Neural cell (in vitro differentiated cells): ENCODE measurements around the gene TMEM63B. TPM values are rescaled to one million over a fixed set of nuclear protein-coding genes. Genes with fewer than 3 reads are reported as not detected.
"Not testable (repeated sequence)": the region's sequence is repeated elsewhere in the genome, so short reads cannot be mapped to it uniquely, and the experiment has no call there.

ENCODE experiments used
- H2AFZ ChIP-seq: fragments of 200-600, 300-800 bp; sonication (generic), shearing (Covaris generic); 2 replicates; pipeline ENCODE4 v1.6.0; 2014; ENCODE audit warnings: low read depth, mild to moderate bottlenecking, antibody characterized with exemption, low read length, moderate library complexity
- H3F3A ChIP-seq: fragments of 200-600 bp; shearing (Covaris generic); 2 replicates; pipeline ENCODE4 v1.6.1; 2016; ENCODE audit warnings: mild to moderate bottlenecking, moderate library complexity, mixed read lengths, antibody characterized with exemption, low read length; ENCODE audit not compliant: insufficient read depth, poor library complexity, severe bottlenecking
- H3K27ac ChIP-seq: fragments of 200-600, 300-800 bp; sonication (generic), shearing (Covaris generic); 2 replicates; pipeline ENCODE4 v1.5.1; 2014; ENCODE audit warnings: mild to moderate bottlenecking, low read length, moderate library complexity
- H3K27me3 ChIP-seq: fragments of 300-800, 200-600 bp; sonication (generic), shearing (Covaris generic); 2 replicates; pipeline ENCODE4 v1.6.0; 2014; ENCODE audit warnings: mild to moderate bottlenecking, low read depth, low read length, moderate library complexity; ENCODE audit not compliant: insufficient read depth
- H3K36me3 ChIP-seq: fragments of 300-800, 200-600 bp; sonication (generic), shearing (Covaris generic); 2 replicates; pipeline ENCODE4 v1.5.1; 2014; ENCODE audit warnings: mild to moderate bottlenecking, antibody characterized with exemption, low read length, moderate library complexity; ENCODE audit not compliant: insufficient read depth
- H3K4me2 ChIP-seq: fragments of 300-800, 200-600 bp; sonication (generic), shearing (Covaris generic); 2 replicates; pipeline ENCODE4 v1.6.0; 2014; ENCODE audit warnings: mild to moderate bottlenecking, low read length
- H3K4me3 ChIP-seq: fragments of 300-800, 200-600 bp; sonication (generic), shearing (Covaris generic); 2 replicates; pipeline ENCODE4 v1.5.1; 2014; ENCODE audit warnings: mild to moderate bottlenecking, low read length, moderate library complexity
- H3K79me2 ChIP-seq: fragments of 200-600 bp; shearing (Covaris generic); replicated peaks from 2 replicates; pipeline ENCODE4 v1.6.0; 2014; ENCODE audit warnings: mild to moderate bottlenecking, low read length, moderate library complexity; ENCODE audit not compliant: insufficient read depth
- H3K9ac ChIP-seq: fragments of 300-800, 200-600 bp; sonication (generic), shearing (Covaris generic); 2 replicates; pipeline ENCODE4 v1.6.1; 2016; ENCODE audit warnings: mild to moderate bottlenecking, low read length, mixed read lengths
- H3K9me2 ChIP-seq: fragments of 200-600 bp; shearing (Covaris generic); 2 replicates; pipeline ENCODE4 v1.6.1; 2016; ENCODE audit warnings: mild to moderate bottlenecking, low read length, mixed read lengths; ENCODE audit not compliant: insufficient read depth
- H3K9me3 ChIP-seq: fragments of 200-600, 300-800 bp; sonication (generic), shearing (Covaris generic); 2 replicates; pipeline ENCODE4 v1.6.1; 2016; ENCODE audit warnings: mild to moderate bottlenecking, mixed run types, low read length, moderate library complexity, mixed read lengths
- H4K20me1 ChIP-seq: fragments of 200-600 bp; shearing (Covaris generic); 2 replicates; pipeline ENCODE4 v1.6.1; 2016; ENCODE audit warnings: mild to moderate bottlenecking, mixed run types; ENCODE audit not compliant: insufficient read depth
- CTCF ChIP-seq: fragments of 450-650 bp; IDR thresholded peaks from 2 replicates; pipeline ENCODE4 v1.5.1; 2014; ENCODE audit warnings: antibody characterized with exemption, mild to moderate bottlenecking, moderate library complexity; ENCODE audit not compliant: poor library complexity, severe bottlenecking
- EP300 ChIP-seq: fragments of 450-650 bp; conservative IDR thresholded peaks from 2 replicates; pipeline ENCODE4 v1.6.1; 2014; ENCODE audit warnings: antibody characterized with exemption, mild to moderate bottlenecking, moderate library complexity; ENCODE audit not compliant: poor library complexity, severe bottlenecking
- EZH2 ChIP-seq: fragments of 200-600, 300-800 bp; shearing (Covaris generic), sonication (generic); IDR thresholded peaks from 2 replicates; pipeline ENCODE4 v1.6.1; 2014; ENCODE audit warnings: antibody characterized with exemption, low read length, borderline replicate concordance, mild to moderate bottlenecking; ENCODE audit not compliant: insufficient read depth, poor library complexity, severe bottlenecking
- MXI1 ChIP-seq: fragments of 450-650 bp; conservative IDR thresholded peaks from 2 replicates; pipeline ENCODE4 v1.6.1; 2014; ENCODE audit warnings: antibody characterized with exemption, mild to moderate bottlenecking; ENCODE audit not compliant: poor library complexity, severe bottlenecking
- POLR2AphosphoS5 ChIP-seq: IDR thresholded peaks from 2 replicates; pipeline ENCODE4 v1.6.1; 2012
- RAD21 ChIP-seq: fragments of 450-650 bp; conservative IDR thresholded peaks from 2 replicates; pipeline ENCODE4 v1.6.1; 2014; ENCODE audit warnings: antibody characterized with exemption, mild to moderate bottlenecking, moderate library complexity
- REST ChIP-seq: IDR thresholded peaks from 2 replicates; pipeline ENCODE4 v1.6.1; 2012; ENCODE audit warnings: borderline replicate concordance
- SMC3 ChIP-seq: fragments of 450-650 bp; conservative IDR thresholded peaks from 2 replicates; pipeline ENCODE4 v1.6.1; 2014; ENCODE audit warnings: antibody characterized with exemption, mild to moderate bottlenecking, moderate library complexity; ENCODE audit not compliant: poor library complexity
- TAF1 ChIP-seq: IDR thresholded peaks from 2 replicates; pipeline ENCODE4 v1.6.1; 2012; ENCODE audit warnings: low read depth
- polyA plus RNA-seq: library from polyadenylated mRNA; depleted of rRNA; stranded (reverse); fragments of >200 nt; gene quantifications from 2 replicates; pipeline ENCODE4 v1.2.3, GENCODE V29; 2014

The TMEM63B gene
- polyA plus RNA-seq, 1 donor from 2014 or later: 49.9 TPM

GRCh38 chr6:44185356-44185755 lies 58.0 kb downstream of the TMEM63B start:
- not testable (repeated sequence) for H2AFZ ChIP-seq, H3K9me2 ChIP-seq, H3K4me3 ChIP-seq, H3F3A ChIP-seq, H3K36me3 ChIP-seq, H3K79me2 ChIP-seq, H3K4me2 ChIP-seq, H4K20me1 ChIP-seq, H3K27me3 ChIP-seq, H3K9me3 ChIP-seq, H3K9ac ChIP-seq, H3K27ac ChIP-seq

- Histone ChIP-seq H3K27ac (no peak overlapping the region), H3F3A (no peaks in the 10 kb centered on the region), H3K79me2 (no peaks in the 10 kb centered on the region), H4K20me1 (no peaks in the 10 kb centered on the region), H3K27me3 (no peaks in the 10 kb centered on the region), H3K9me3 (no peaks in the 10 kb centered on the region), H3K4me3 (no peak overlapping the region), H3K9me2 (no peaks in the 10 kb centered on the region), H3K4me2 (no peak overlapping the region), H3K36me3 (no peaks in the 10 kb centered on the region), H3K9ac (no peak overlapping the region), H2AFZ (no peak overlapping the region)
- TF ChIP-seq EP300 (no peak), TAF1 (no peak), CTCF (no peak), RAD21 (no peak), MXI1 (no peak), EZH2 (no peak), SMC3 (no peak), REST (no peak), POLR2AphosphoS5 (no peak)
Observed at GRCh38 chr6:44185953-44186634, 58.7 kb downstream of the TMEM63B start.

GRCh38 chr6:44186635-44187025 lies 59.3 kb downstream of the TMEM63B start:
- no peak overlapping the region for H3K9ac ChIP-seq
- H3K27ac ChIP-seq: no peak overlapping the region
- no peak overlapping the region for H3K4me3 ChIP-seq
- no peaks in the 10 kb centered on the region for H3F3A ChIP-seq
- no peaks in the 10 kb centered on the region for H3K36me3 ChIP-seq
- no peaks in the 10 kb centered on the region for H3K9me3 ChIP-seq
- H3K27me3 ChIP-seq: no peaks in the 10 kb centered on the region
- H3K79me2 ChIP-seq: no peaks in the 10 kb centered on the region
- no peak overlapping the region for H2AFZ ChIP-seq
- TF ChIP-seq EZH2 (no peak), RAD21 (no peak), EP300 (no peak), SMC3 (no peak), TAF1 (no peak), CTCF (no peak), MXI1 (no peak), POLR2AphosphoS5 (no peak), REST (no peak)
- no peak overlapping the region for H3K4me2 ChIP-seq
- no peaks in the 10 kb centered on the region for H3K9me2 ChIP-seq
- H4K20me1 ChIP-seq: no peaks in the 10 kb centered on the region
